DMS153 treated with DMSO at 0.1 percent for 48 hours (cell line): Measurements from ENCODE around the gene NSD1.

Experiments used
- DNase-seq: peaks from one replicate; lab custom pipeline; 2025; ENCODE audit not compliant: unreplicated experiment; lab: John Stamatoyannopoulos, UW

Gene NSD1

GRCh38 chr5:177275883-177276282, 142.3 kb downstream of the NSD1 start:
- no peak for DNase-seq

GRCh38 chr5:177276886-177277285, 143.3 kb downstream of the NSD1 start:
- DNase-seq, result no peak

GRCh38 chr5:177288191-177288590, 154.6 kb downstream of the NSD1 start:
- no peak for DNase-seq

GRCh38 chr5:177290816-177291596, 157.4 kb downstream of the NSD1 start:
- DNase-seq, result no peak

- no peak for DNase-seq
Measured at GRCh38 chr5:177291735-177292134, 158.2 kb downstream of the NSD1 start.

- no peak for DNase-seq
Measured at GRCh38 chr5:177293819-177294581, 160.4 kb downstream of the NSD1 start.

- no peak for DNase-seq
Measured at GRCh38 chr5:177294632-177295031, 161.1 kb downstream of the NSD1 start.

- DNase-seq, result no peak
Measured at GRCh38 chr5:177295924-177296323, 162.4 kb downstream of the NSD1 start.

- DNase-seq, result peak; percentile 20
Measured at GRCh38 chr5:177296581-177296980, 163.0 kb downstream of the NSD1 start.

- no peak for DNase-seq
Measured at GRCh38 chr5:177297922-177298321, 164.3 kb downstream of the NSD1 start.

- no peak for DNase-seq
Measured at GRCh38 chr5:177299697-177300096, 166.1 kb downstream of the NSD1 start.

- DNase-seq, result no peak
Measured at GRCh38 chr5:177300236-177300880, 166.8 kb downstream of the NSD1 start.

- no peak for DNase-seq
Measured at GRCh38 chr5:177300951-177301350, 167.4 kb downstream of the NSD1 start.

GRCh38 chr5:177301503-177302165, 168.1 kb downstream of the NSD1 start:
- peak; percentile 65 for DNase-seq

- no peak for DNase-seq
Measured at GRCh38 chr5:177302354-177303110, 169.0 kb downstream of the NSD1 start.

- DNase-seq, result peak; percentile 54
Measured at GRCh38 chr5:177303121-177303924, 169.8 kb downstream of the NSD1 start, which contains the start of the genes PRELID1 and RAB24. Gene PRELID1 (plus strand): TSS chr5:177303799. CDS start chr5:177303986, 187 bp downstream. Gene RAB24 (minus strand): TSS chr5:177303719. CDS start chr5:177303288, 431 bp downstream.

- DNase-seq, result no peak
Measured at GRCh38 chr5:177303925-177304391, 170.4 kb downstream of the NSD1 start.

GRCh38 chr5:177304392-177305119, 171.0 kb downstream of the NSD1 start:
- DNase-seq, result no peak
